ENCODE measurements around the gene KMO. TPM values are rescaled to one million over a fixed set of nuclear protein-coding genes. Genes with fewer than 3 reads are reported as not detected.

Gene KMO
- total and polyA plus RNA-seq, 2 of the 8 experiments (the other 6 are each of a cell fraction or from before 2014, with no cell fraction given): not detected

GRCh38 chr1:241536969-241537368 lies 4.8 kb downstream of the KMO start:
- no peak overlapping the region for H4K91ac ChIP-seq (replicated peaks; ENCODE audit: insufficient read length, low read length)
- no peak overlapping the region for H3K4me3 ChIP-seq (ENCODE audit: extremely low read depth in 1 of 4, insufficient read depth in 2 of 4, low read depth in 3 of 4, low read length in 4 of 4)
- TF ChIP-seq SIRT6 (IDR thresholded peaks at IDR 0.05; ENCODE audit: low read length) (no peak), SUZ12 (IDR thresholded peaks at IDR 0.05; ENCODE audit: low read length) (no peak), CREB1 (IDR thresholded peaks at IDR 0.05) (no peak), EP300 (IDR thresholded peaks at IDR 0.05; ENCODE audit: borderline replicate concordance in 1 of 2, low read depth in 2 of 2, low read length in 2 of 2) (no peak), ATF2 (IDR thresholded peaks at IDR 0.05; ENCODE audit: low read length) (no peak), EGR1 (IDR thresholded peaks at IDR 0.05; ENCODE audit: borderline replicate concordance, low read depth, low read length) (no peak), TAF7 (optimal IDR thresholded peaks at IDR 0.05; ENCODE audit: borderline replicate concordance, low read depth, low read length) (no peak), TCF12 (IDR thresholded peaks at IDR 0.05; ENCODE audit: low read depth, low read length) (no peak), KDM5A (IDR thresholded peaks at IDR 0.05; ENCODE audit: low read length) (no peak), SAP30 (IDR thresholded peaks at IDR 0.05; ENCODE audit: insufficient read depth, insufficient replicate concordance, low read length) (no peak), POLR2A (IDR thresholded peaks at IDR 0.05; ENCODE audit: control extremely low read depth in 1 of 2, low read depth in 2 of 2, low read length in 2 of 2) (no peak), SRF (IDR thresholded peaks at IDR 0.05; ENCODE audit: low read depth, low read length) (no peak), CHD2 (IDR thresholded peaks at IDR 0.05; ENCODE audit: low read length) (no peak), SP2 (IDR thresholded peaks at IDR 0.05; ENCODE audit: low read length) (no peak)
- H3K56ac ChIP-seq (replicated peaks; ENCODE audit: insufficient read length, low read depth, low read length): no peak overlapping the region
- no peak overlapping the region for H2BK120ac ChIP-seq (replicated peaks; ENCODE audit: low read depth, low read length)
- H3K23me2 ChIP-seq (ENCODE audit: low read depth, low read length): no peaks in the 10 kb centered on the region
- no peak overlapping the region for H3K27ac ChIP-seq (ENCODE audit: low read depth, low read length)
- no peak overlapping the region for H4K5ac ChIP-seq (ENCODE audit: insufficient read length, low read depth, low read length)
- ChIA-PET CTCF (ENCODE audit: partially characterized antibody) (interaction anchor here (1.4 to 2.1 kb wide), 2 partner anchors 69 to 74 kb away, joined by 5 to 11 read pairs; no protein-coding TSS in a partner anchor), POLR2A (ENCODE audit: partially characterized antibody) (no interaction called here)
- H3K27me3 ChIP-seq (replicated peaks in 1 of 4; ENCODE audit: control insufficient read depth in 3 of 4, extremely low read depth in 1 of 4, insufficient read depth in 3 of 4, low read length in 3 of 4): no peaks in the 10 kb centered on the region
- no peak overlapping the region for H2BK20ac ChIP-seq (ENCODE audit: low read length)
- no peak overlapping the region for H2BK15ac ChIP-seq (ENCODE audit: low read length)
- no peaks in the 10 kb centered on the region for H3K4me1 ChIP-seq (replicated peaks in 1 of 4; ENCODE audit: control insufficient read depth in 3 of 4, insufficient read depth in 4 of 4, low read length in 3 of 4)
- H3K14ac ChIP-seq (ENCODE audit: insufficient read length): no peak overlapping the region
- no peak overlapping the region for H2BK12ac ChIP-seq (ENCODE audit: low read depth, low read length)
- H3K79me1 ChIP-seq (ENCODE audit: low read depth, low read length): no peaks in the 10 kb centered on the region
- H4K20me1 ChIP-seq (replicated peaks in 1 of 2; ENCODE audit: control insufficient read depth in 1 of 2, insufficient read depth in 2 of 2, low read length in 2 of 2): no peaks in the 10 kb centered on the region
- H2BK5ac ChIP-seq (ENCODE audit: low read depth, low read length): no peak overlapping the region
- no peak overlapping the region for H4K8ac ChIP-seq (ENCODE audit: extremely low read depth, insufficient read depth, low read length)
- H3K79me2 ChIP-seq (ENCODE audit: control insufficient read depth in 1 of 2, insufficient read depth in 2 of 2, low read length in 2 of 2): no peaks in the 10 kb centered on the region
- 82% methylated on average over 2 of the region's 2 CpGs; no CpG with 5 or more reads in 1 of the 2 experiments for WGBS, 2 experiments (ENCODE audit: extremely low coverage in 1 of 2, insufficient coverage in 1 of 2, insufficient read length in 1 of 2, insufficient replicate concordance in 2 of 2, low coverage in 1 of 2, low lambda C conversion rate in 2 of 2, missing lambda C conversion rate in 1 of 2)
- H3K23ac ChIP-seq (ENCODE audit: insufficient read length): no peak overlapping the region
- no peak overlapping the region for H2AFZ ChIP-seq (ENCODE audit: low read length)
- H3K9ac ChIP-seq (replicated peaks in 1 of 4; ENCODE audit: extremely low read depth in 1 of 4, low read depth in 3 of 4, low read length in 3 of 4): no peak overlapping the region
- FAIRE-seq (no peak), DNase-seq (ENCODE audit: low read depth in 1 of 2, low spot score in 2 of 2) (no peak)
- no peaks in the 10 kb centered on the region for H3K36me3 ChIP-seq (ENCODE audit: control insufficient read depth in 2 of 4, insufficient read depth in 4 of 4, low read length in 3 of 4)
- no peak overlapping the region for H3K4me2 ChIP-seq (ENCODE audit: insufficient read depth in 1 of 2, low read depth in 2 of 2, low read length in 2 of 2)
- H3K4ac ChIP-seq (replicated peaks; ENCODE audit: insufficient read length, low read depth, low read length): no peak overlapping the region
- H3K9me3 ChIP-seq (ENCODE audit: insufficient read depth in 2 of 2, low read depth in 1 of 2, low read length in 1 of 2): no peaks in the 10 kb centered on the region
- no peak overlapping the region for H3K18ac ChIP-seq (ENCODE audit: extremely low read depth, low read length)
- H2AK5ac ChIP-seq (ENCODE audit: low read depth, low read length): no peak overlapping the region
